Measurements from ENCODE around the gene ZNF585A.

ZNF585A gene

GRCh38 chr19:37098570-37098969 lies 73.9 kb downstream of the ZNF585A start:
- Mint-ChIP-seq H3K9me3 (peaks cover 76% of the 10 kb centered on the region), H3K27me3 (ENCODE audit: low read depth) (no peaks in the 10 kb centered on the region), H3K36me3 (ENCODE audit: low read depth) (peaks cover 100% of the 10 kb centered on the region), H3K27ac (no peak overlapping the region), H3K4me1 (no peaks in the 10 kb centered on the region), H3K4me3 (no peak overlapping the region)
- no peak for TF ChIP-seq CTCF (IDR thresholded peaks at IDR 0.05; ENCODE audit: unreplicated experiment in 3 of 3)

- no peaks in the 10 kb centered on the region for H3K27me3 Mint-ChIP-seq (ENCODE audit: low read depth)
These were observed 76.6 kb downstream of the ZNF585A start for GRCh38 chr19:37095859-37096258.

More at GRCh38 chr19:37095859-37096258, 76.6 kb downstream of the ZNF585A start:
- TF ChIP-seq CTCF (IDR thresholded peaks at IDR 0.05; ENCODE audit: unreplicated experiment in 3 of 3), result no peak
- peaks cover 75% of the 10 kb centered on the region for H3K9me3 Mint-ChIP-seq
- H3K27ac Mint-ChIP-seq, result no peak overlapping the region
- no peaks in the 10 kb centered on the region for H3K4me1 Mint-ChIP-seq
- H3K36me3 Mint-ChIP-seq (ENCODE audit: low read depth), result peaks cover 100% of the 10 kb centered on the region
- no peak overlapping the region for H3K4me3 Mint-ChIP-seq
